SK-N-SH (cell line): ENCODE results near the gene ATP11B. TPM values are rescaled to one million over a fixed set of nuclear protein-coding genes. Genes with fewer than 3 reads are reported as not detected.

Experiments used
- IRF3 ChIP-seq: fragments of 150-350 bp; IDR thresholded peaks from 2 replicates; pipeline ENCODE4 v1.6.1; 2016; ENCODE audit warnings: mild to moderate bottlenecking, low read depth, low read length
- ZBTB33 ChIP-seq: IDR thresholded peaks from 2 replicates; pipeline ENCODE4 v1.4.0; 2012; ENCODE audit warnings: low read depth, borderline replicate concordance
- polyA plus RNA-seq, 3 experiments: library from polyadenylated mRNA; depleted of rRNA; stranded (reverse); fragments of >200 nt; gene quantifications; 2 replicates each; pipeline ENCODE4 v1.2.3, GENCODE V29; 2012

Gene ATP11B
- polyA plus RNA-seq, 1 of the 3 experiments (the other 2 are of a cell fraction) = 8.7 TPM

- no peak for TF ChIP-seq ZBTB33
- no peak for TF ChIP-seq IRF3
Measured at GRCh38 chr3:182970811-182971418, 177.6 kb downstream of the ATP11B start (continued).

Other genes with a start within 250 kb of the ATP11B start
- gene DCUN1D1, start 187.0 kb downstream of the ATP11B start, polyA plus RNA-seq (2012; rRNA removed) = 4.5 and 6.0 TPM in 2 replicates